22Rv1 (cell line): Measurements from ENCODE around the gene DHRS4.

Experiments
- H3K27ac ChIP-seq: fragments of 450-650 bp; 2 replicates; pipeline ENCODE4 v1.5.1; 2017
- ZFX ChIP-seq: fragments of 450-650 bp; IDR thresholded peaks from 2 replicates; pipeline ENCODE4 v1.6.1; 2017; ENCODE audit warnings: antibody characterized with exemption, borderline replicate concordance
- TF ChIP-seq, protein P1 (sequence below): fragments of 450-650 bp; IDR thresholded peaks from 2 replicates; pipeline ENCODE4 v1.5.1; 2017; ENCODE audit warnings: mild to moderate bottlenecking

The DHRS4 gene

GRCh38 chr14:23925523-23926075 is 28.0 kb upstream of the DHRS4 start:
- no peak for TF ChIP-seq ZFX
- TF ChIP-seq, protein P1, sequence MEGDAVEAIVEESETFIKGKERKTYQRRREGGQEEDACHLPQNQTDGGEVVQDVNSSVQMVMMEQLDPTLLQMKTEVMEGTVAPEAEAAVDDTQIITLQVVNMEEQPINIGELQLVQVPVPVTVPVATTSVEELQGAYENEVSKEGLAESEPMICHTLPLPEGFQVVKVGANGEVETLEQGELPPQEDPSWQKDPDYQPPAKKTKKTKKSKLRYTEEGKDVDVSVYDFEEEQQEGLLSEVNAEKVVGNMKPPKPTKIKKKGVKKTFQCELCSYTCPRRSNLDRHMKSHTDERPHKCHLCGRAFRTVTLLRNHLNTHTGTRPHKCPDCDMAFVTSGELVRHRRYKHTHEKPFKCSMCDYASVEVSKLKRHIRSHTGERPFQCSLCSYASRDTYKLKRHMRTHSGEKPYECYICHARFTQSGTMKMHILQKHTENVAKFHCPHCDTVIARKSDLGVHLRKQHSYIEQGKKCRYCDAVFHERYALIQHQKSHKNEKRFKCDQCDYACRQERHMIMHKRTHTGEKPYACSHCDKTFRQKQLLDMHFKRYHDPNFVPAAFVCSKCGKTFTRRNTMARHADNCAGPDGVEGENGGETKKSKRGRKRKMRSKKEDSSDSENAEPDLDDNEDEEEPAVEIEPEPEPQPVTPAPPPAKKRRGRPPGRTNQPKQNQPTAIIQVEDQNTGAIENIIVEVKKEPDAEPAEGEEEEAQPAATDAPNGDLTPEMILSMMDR = no peak
- no peak overlapping the region for H3K27ac ChIP-seq

- H3K27ac ChIP-seq = no peak overlapping the region
- no peak for TF ChIP-seq ZFX
- TF ChIP-seq, protein P1 = no peak
Measured at GRCh38 chr14:23926543-23926942, 27.0 kb upstream of the DHRS4 start.

GRCh38 chr14:23929136-23929535 is 24.4 kb upstream of the DHRS4 start:
- TF ChIP-seq, protein P1 = no peak
- no peak for TF ChIP-seq ZFX

GRCh38 chr14:23929822-23930294 is 23.7 kb upstream of the DHRS4 start:
- TF ChIP-seq ZFX = no peak
- TF ChIP-seq, protein P1 = peak; percentile 87
- no peak overlapping the region for H3K27ac ChIP-seq

More at GRCh38 chr14:23929136-23929535, 24.4 kb upstream of the DHRS4 start:
- no peak overlapping the region for H3K27ac ChIP-seq

GRCh38 chr14:23930742-23931141 is 22.8 kb upstream of the DHRS4 start:
- no peak overlapping the region for H3K27ac ChIP-seq
- TF ChIP-seq, protein P1 = no peak
- no peak for TF ChIP-seq ZFX

DNA sequence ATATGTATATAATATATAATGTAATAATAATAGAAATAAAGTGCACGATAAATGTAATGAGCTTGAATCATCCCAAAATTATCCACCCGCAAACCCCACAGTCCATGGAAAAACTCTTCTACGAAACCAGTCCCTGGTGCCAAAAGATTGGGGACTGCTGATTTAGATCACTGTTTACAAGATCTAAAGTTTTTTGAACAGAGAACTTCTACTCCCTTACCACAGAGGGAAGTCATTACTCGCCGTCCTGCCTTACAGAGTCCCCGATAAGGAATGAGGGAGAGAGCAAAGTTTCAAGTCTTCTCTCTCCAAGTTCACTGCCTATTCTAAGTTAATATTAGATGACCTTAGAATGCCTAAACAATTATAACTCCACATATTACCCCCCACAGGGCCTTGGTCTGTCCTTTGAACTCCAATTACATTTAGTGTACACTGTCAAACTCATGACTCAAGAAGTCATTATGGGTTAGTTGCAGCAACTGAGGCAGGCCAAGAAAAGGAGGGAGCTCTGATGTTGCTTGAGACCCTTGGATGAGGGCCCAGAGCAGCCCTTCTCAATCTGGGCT is 21.8 kb upstream of the DHRS4 start:
- H3K27ac ChIP-seq = no peak overlapping the region
- TF ChIP-seq, protein P1 = no peak
- no peak for TF ChIP-seq ZFX

DNA sequence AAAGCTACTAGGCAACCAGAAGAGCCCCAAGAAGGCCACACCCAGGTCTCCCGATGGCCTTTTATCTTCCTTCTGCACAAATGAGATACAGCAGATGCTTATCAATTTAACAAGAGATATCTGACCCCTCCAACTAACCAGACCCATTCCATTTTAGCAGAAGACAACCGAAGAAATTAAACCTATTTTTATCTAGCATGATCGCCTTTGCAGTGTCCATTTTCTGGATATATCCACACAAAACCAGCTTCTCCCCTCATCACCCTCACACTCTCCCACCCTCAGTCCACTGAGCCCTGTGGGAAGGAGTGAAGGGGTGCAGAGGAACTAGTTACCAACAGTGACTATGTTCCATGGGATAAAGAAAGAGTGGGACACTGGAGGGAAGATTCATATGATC is 20.9 kb upstream of the DHRS4 start:
- no peak overlapping the region for H3K27ac ChIP-seq
- TF ChIP-seq ZFX = no peak
- TF ChIP-seq, protein P1 = no peak
